Muscle layer of duodenum (tissue), 2 donors: Measurements from ENCODE around the gene PPP1R7.
A peak's percentile ranks its signal among the peaks of the same experiment; 100 is the strongest.

Source experiments
- H3K27ac ChIP-seq: one replicate; pipeline ENCODE4 v1.7.0; 2013; ENCODE audit warnings: mild to moderate bottlenecking, low read length
- H3K27me3 ChIP-seq: one replicate; pipeline ENCODE4 v1.7.0; 2013; ENCODE audit warnings: low read depth, mild to moderate bottlenecking, control low read depth, low read length
- H3K36me3 ChIP-seq, 2 donors: one replicate each; pipeline ENCODE4 v1.7.0; 2013; ENCODE audit warnings: low read length in 2 of 2, control low read depth in 1 of 2, mild to moderate bottlenecking in 1 of 2; ENCODE audit not compliant: insufficient read depth in 2 of 2, control insufficient read depth in 1 of 2
- H3K4me1 ChIP-seq, 2 donors: one replicate each; pipeline ENCODE4 v1.7.0; 2013; ENCODE audit warnings: low read length in 2 of 2, mild to moderate bottlenecking in 2 of 2, control low read depth in 1 of 2, moderate library complexity in 1 of 2; ENCODE audit not compliant: insufficient read depth in 2 of 2, control insufficient read depth in 1 of 2
- H3K4me3 ChIP-seq, 2 donors: one replicate each; pipeline ENCODE4 v1.7.0; 2013; ENCODE audit warnings: low read length in 2 of 2, low read depth in 1 of 2, mild to moderate bottlenecking in 1 of 2
- H3K9me3 ChIP-seq, 2 donors: one replicate each; pipeline ENCODE4 v1.7.0; 2013; ENCODE audit warnings: low read length in 2 of 2, control low read depth in 1 of 2, mild to moderate bottlenecking in 1 of 2; ENCODE audit not compliant: control insufficient read depth in 1 of 2
- donor health status: healthy.

Gene PPP1R7

GRCh38 chr2:241157841-241158545 lies 7.7 kb downstream of the PPP1R7 start:
- no peaks in the 10 kb centered on the region for H3K9me3 ChIP-seq
- H3K4me3 ChIP-seq, result no peak overlapping the region
- H3K36me3 ChIP-seq, result peaks cover 27 to 50% of the 10 kb centered on the region in 2 donors
- H3K27me3 ChIP-seq, result no peaks in the 10 kb centered on the region
- H3K27ac ChIP-seq, result no peak overlapping the region
- H3K4me1 ChIP-seq, result no peaks in the 10 kb centered on the region

GRCh38 chr2:241158546-241158900 lies 8.3 kb downstream of the PPP1R7 start:
- H3K9me3 ChIP-seq, result no peaks in the 10 kb centered on the region
- no peak overlapping the region for H3K4me3 ChIP-seq
- no peak overlapping the region for H3K27ac ChIP-seq
- H3K36me3 ChIP-seq, result peaks cover 24 to 50% of the 10 kb centered on the region in 2 donors
- no peaks in the 10 kb centered on the region for H3K4me1 ChIP-seq
- no peaks in the 10 kb centered on the region for H3K27me3 ChIP-seq

- no peaks in the 10 kb centered on the region for H3K27me3 ChIP-seq
- no peaks in the 10 kb centered on the region for H3K4me1 ChIP-seq
- no peak overlapping the region for H3K27ac ChIP-seq
- peaks cover 23 to 54% of the 10 kb centered on the region in 2 donors for H3K36me3 ChIP-seq
- H3K9me3 ChIP-seq, result no peaks in the 10 kb centered on the region
- H3K4me3 ChIP-seq, result no peak overlapping the region
Observed at GRCh38 chr2:241159116-241159515, 8.8 kb downstream of the PPP1R7 start.

- H3K27me3 ChIP-seq, result no peaks in the 10 kb centered on the region
- H3K4me3 ChIP-seq, result no peak overlapping the region
- H3K9me3 ChIP-seq, result no peaks in the 10 kb centered on the region
- no peaks in the 10 kb centered on the region for H3K4me1 ChIP-seq
- no peak overlapping the region for H3K27ac ChIP-seq
- peaks cover 26 to 59% of the 10 kb centered on the region in 2 donors for H3K36me3 ChIP-seq
Observed at GRCh38 chr2:241160318-241160717, 10.1 kb downstream of the PPP1R7 start.

- Histone ChIP-seq H3K36me3 (peaks cover 34 to 63% of the 10 kb centered on the region in 2 donors), H3K4me3 (no peak overlapping the region), H3K4me1 (no peaks in the 10 kb centered on the region), H3K27me3 (no peaks in the 10 kb centered on the region), H3K27ac (peak overlapping the region; percentile 27), H3K9me3 (no peaks in the 10 kb centered on the region)
Observed at GRCh38 chr2:241161646-241162281, 11.5 kb downstream of the PPP1R7 start.

- Histone ChIP-seq H3K27me3 (no peaks in the 10 kb centered on the region), H3K9me3 (no peaks in the 10 kb centered on the region), H3K4me1 (no peaks in the 10 kb centered on the region), H3K4me3 (no peak overlapping the region), H3K27ac (no peak overlapping the region), H3K36me3 (peaks cover 25 to 64% of the 10 kb centered on the region in 2 donors)
Observed at GRCh38 chr2:241163601-241164118, 13.4 kb downstream of the PPP1R7 start.

- peaks cover 37 to 77% of the 10 kb centered on the region in 2 donors for H3K36me3 ChIP-seq
- no peaks in the 10 kb centered on the region for H3K4me1 ChIP-seq
- H3K27me3 ChIP-seq, result no peaks in the 10 kb centered on the region
- no peak overlapping the region for H3K27ac ChIP-seq
- peaks cover 8 to 11% of the 10 kb centered on the region in 2 donors for H3K9me3 ChIP-seq
- H3K4me3 ChIP-seq, result no peak overlapping the region
Observed at GRCh38 chr2:241168366-241168765, 18.1 kb downstream of the PPP1R7 start.

GRCh38 chr2:241173557-241173956 lies 23.3 kb downstream of the PPP1R7 start:
- H3K27ac ChIP-seq, result no peak overlapping the region
- no peaks in the 10 kb centered on the region for H3K4me1 ChIP-seq
- peaks cover 25 to 65% of the 10 kb centered on the region in 2 donors for H3K36me3 ChIP-seq
- peaks cover 8 to 11% of the 10 kb centered on the region in 2 donors for H3K9me3 ChIP-seq
- no peak overlapping the region for H3K4me3 ChIP-seq
- no peaks in the 10 kb centered on the region for H3K27me3 ChIP-seq

- Histone ChIP-seq H3K4me1 (peaks cover 0 to 4% of the 10 kb centered on the region in 2 donors), H3K27ac (no peak overlapping the region), H3K4me3 (no peak overlapping the region), H3K9me3 (no peaks in the 10 kb centered on the region), H3K27me3 (no peaks in the 10 kb centered on the region), H3K36me3 (peaks cover under 1 to 51% of the 10 kb centered on the region in 2 donors)
Observed at GRCh38 chr2:241177526-241178334, 27.5 kb downstream of the PPP1R7 start.

GRCh38 chr2:241178961-241179360 lies 28.7 kb downstream of the PPP1R7 start:
- Histone ChIP-seq H3K4me3 (no peak overlapping the region), H3K4me1 (peaks cover 0 to 4% of the 10 kb centered on the region in 2 donors), H3K9me3 (no peaks in the 10 kb centered on the region), H3K27ac (no peak overlapping the region), H3K27me3 (no peaks in the 10 kb centered on the region), H3K36me3 (peaks cover 11 to 56% of the 10 kb centered on the region in 2 donors)

- H3K27ac ChIP-seq, result no peak overlapping the region
- peaks cover 11 to 49% of the 10 kb centered on the region in 2 donors for H3K36me3 ChIP-seq
- H3K4me3 ChIP-seq, result no peak overlapping the region
- H3K4me1 ChIP-seq, result peaks cover 0 to 4% of the 10 kb centered on the region in 2 donors
- no peaks in the 10 kb centered on the region for H3K27me3 ChIP-seq
- no peaks in the 10 kb centered on the region for H3K9me3 ChIP-seq
Observed at GRCh38 chr2:241179899-241180298, 29.6 kb downstream of the PPP1R7 start.
